Sciatic nerve (tissue), 2 donors: ENCODE measurements around the gene TTLL5. TPM values are rescaled to one million over a fixed set of nuclear protein-coding genes. Genes with fewer than 3 reads are reported as not detected.

Experiments
- ATAC-seq: fragments of 200-7000 bp; cut with Tn5 transposase; one replicate; pipeline ENCODE4 v1.9.1; 2020; ENCODE audit warnings: mild to moderate bottlenecking, moderate library complexity
- DNase-seq: peaks from one replicate; pipeline ENCODE4 v3.0.0-alpha.2; 2020; ENCODE audit warnings: low spot score
- intact Hi-C: fragments of 100-400 bp; cut with DNase I; formaldehyde crosslinking; loops from one replicate; pipeline ENCODE4 v1.14.2; 2022
- total RNA-seq: library from RNA; stranded (reverse); fragmentation: NEBNext Ultra II Directional; extraction: Animal tissue kit (Norgen Biotek cat#: 25700); gene quantifications from one replicate; pipeline ENCODE4 v1.2.1, GENCODE V29; 2021
- donor health status: DM: no; HTN: no; CAD: no.
- donor health status: DM: no; HTN: no; CAD: no.

The TTLL5 gene
- total RNA-seq, 1 donor from 2014 or later = 44.0 TPM

- intact Hi-C loops = no loop called here
- ATAC-seq (peak; percentile 77), DNase-seq (peak; percentile 66)
Observed at GRCh38 chr14:75720842-75721498, 59.9 kb downstream of the TTLL5 start.

GRCh38 chr14:75723716-75724115 lies 62.7 kb downstream of the TTLL5 start:
- intact Hi-C loops = no loop called here
- DNase-seq = no peak
- ATAC-seq = no peak

- intact Hi-C loops = no loop called here
- DNase-seq (no peak), ATAC-seq (peak; percentile 64)
Observed at GRCh38 chr14:75724414-75725204, 63.6 kb downstream of the TTLL5 start.

GRCh38 chr14:75725481-75725880 lies 64.4 kb downstream of the TTLL5 start:
- DNase-seq (no peak), ATAC-seq (peak; percentile 81)
- intact Hi-C loops = no loop called here

- ATAC-seq (no peak), DNase-seq (no peak)
- intact Hi-C loops = no loop called here
Observed at GRCh38 chr14:75726321-75726720, 65.3 kb downstream of the TTLL5 start.

GRCh38 chr14:75727124-75727523 lies 66.1 kb downstream of the TTLL5 start:
- ATAC-seq (no peak), DNase-seq (no peak)
- intact Hi-C loops = no loop called here

- DNase-seq = no peak
- intact Hi-C loops = no loop called here
- ATAC-seq = no peak
Observed at GRCh38 chr14:75732888-75733287, 71.8 kb downstream of the TTLL5 start.

- DNase-seq (no peak), ATAC-seq (no peak)
- intact Hi-C loops = no loop called here
Observed at GRCh38 chr14:75734854-75735253, 73.8 kb downstream of the TTLL5 start.

- ATAC-seq (no peak), DNase-seq (no peak)
- intact Hi-C loops = no loop called here
Observed at GRCh38 chr14:75736845-75737485, 75.9 kb downstream of the TTLL5 start.

GRCh38 chr14:75738192-75738591 lies 77.1 kb downstream of the TTLL5 start:
- no peak for DNase-seq
- intact Hi-C loops = no loop called here
- ATAC-seq = no peak

GRCh38 chr14:75742867-75743266 lies 81.8 kb downstream of the TTLL5 start:
- DNase-seq = no peak
- ATAC-seq = no peak
- intact Hi-C loops = no loop called here

- intact Hi-C loops = no loop called here
- no peak for ATAC-seq
- DNase-seq = no peak
Observed at GRCh38 chr14:75747899-75748298, 86.9 kb downstream of the TTLL5 start.

- intact Hi-C loops = no loop called here
- DNase-seq (no peak), ATAC-seq (no peak)
Observed at GRCh38 chr14:75748336-75748735, 87.3 kb downstream of the TTLL5 start.

GRCh38 chr14:75751296-75751695 lies 90.2 kb downstream of the TTLL5 start:
- no peak for DNase-seq
- intact Hi-C loops = loop anchor here (5.0 kb wide), 1 partner anchor 49 kb away; no protein-coding TSS in a partner anchor
- no peak for ATAC-seq

GRCh38 chr14:75752086-75752485 lies 91.0 kb downstream of the TTLL5 start:
- no peak for ATAC-seq
- no peak for DNase-seq
- intact Hi-C loops = loop anchor here (5.0 kb wide), 1 partner anchor 50 kb away; no protein-coding TSS in a partner anchor

GRCh38 chr14:75752907-75753594 lies 92.0 kb downstream of the TTLL5 start:
- ATAC-seq (no peak), DNase-seq (no peak)
- intact Hi-C loops = loop anchor here (5.0 kb wide), 1 partner anchor 51 kb away; no protein-coding TSS in a partner anchor

- ATAC-seq (no peak), DNase-seq (no peak)
- intact Hi-C loops = loop anchor here (5.0 kb wide), 1 partner anchor 51 kb away; no protein-coding TSS in a partner anchor
Observed at GRCh38 chr14:75753696-75754095, 92.7 kb downstream of the TTLL5 start.

- DNase-seq = no peak
- intact Hi-C loops = no loop called here
- no peak for ATAC-seq
Observed at GRCh38 chr14:75757644-75758402, 96.8 kb downstream of the TTLL5 start.

- DNase-seq (no peak), ATAC-seq (no peak)
- intact Hi-C loops = no loop called here
Observed at GRCh38 chr14:75764020-75764419, 103.0 kb downstream of the TTLL5 start.
